HG03025 (cell line): ENCODE measurements around the gene ENPP3.
"Not testable (repeated sequence)": the region's sequence is repeated elsewhere in the genome, so short reads cannot be mapped to it uniquely, and the experiment has no call there.

Source experiments
- ATAC-seq: cut with Tn5 transposase; IDR thresholded peaks from one replicate; pipeline ENCODE4 v1.9.1; 2021; ENCODE audit warnings: mild to moderate bottlenecking, moderate library complexity; ENCODE audit not compliant: unreplicated experiment, low FRiP score

The ENPP3 gene

DNA sequence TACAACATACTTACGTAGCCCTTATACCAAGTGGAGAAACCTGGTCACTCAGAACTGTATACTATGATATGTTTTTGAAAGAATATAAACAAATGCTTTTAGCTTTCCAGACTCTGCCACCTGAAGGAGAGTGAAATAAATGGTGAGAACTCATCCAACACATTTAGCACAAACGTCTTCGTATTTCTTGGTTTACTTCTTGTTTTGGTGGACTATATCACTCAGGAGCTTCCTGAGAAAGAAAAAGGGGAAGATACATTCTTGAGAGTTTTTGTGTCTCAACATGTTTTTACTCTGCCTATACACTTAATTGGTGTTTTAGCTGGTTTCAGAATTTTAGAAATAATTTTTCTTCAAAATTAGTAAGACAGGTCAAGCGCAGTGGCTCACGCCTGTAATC lies 93.2 kb downstream of the ENPP3 start:
- ATAC-seq, result no peak

GRCh38 chr6:131731224-131731623 lies 94.1 kb downstream of the ENPP3 start:
- ATAC-seq, result no peak

DNA sequence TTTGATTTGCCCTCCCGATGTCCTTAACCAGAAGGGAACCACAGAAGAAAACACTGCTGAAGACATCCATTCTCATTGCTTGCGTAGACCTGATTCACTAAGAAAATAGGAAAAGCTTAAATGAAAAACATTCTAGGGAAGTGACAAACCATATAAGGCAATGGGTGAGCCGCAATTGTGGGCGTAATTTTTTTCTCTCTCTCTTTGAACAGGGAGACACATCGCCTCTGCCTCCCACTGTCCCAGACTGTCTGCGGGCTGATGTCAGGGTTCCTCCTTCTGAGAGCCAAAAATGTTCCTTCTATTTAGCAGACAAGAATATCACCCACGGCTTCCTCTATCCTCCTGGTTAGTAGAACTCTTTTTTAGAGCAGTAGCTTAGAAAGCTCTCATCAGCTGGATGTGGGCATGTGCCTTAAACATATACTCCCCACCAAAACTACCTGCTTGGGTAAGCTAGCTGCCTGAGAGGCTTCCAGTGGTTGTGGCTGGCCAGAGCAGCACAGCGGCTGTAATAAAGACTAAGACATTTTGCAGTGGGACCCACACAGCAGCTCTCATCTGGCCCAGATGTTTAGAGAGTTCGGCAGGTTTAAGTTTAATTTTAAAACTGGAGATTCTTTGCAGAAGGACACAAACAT lies 96.4 kb downstream of the ENPP3 start:
- ATAC-seq, result no peak

GRCh38 chr6:131736003-131736596 lies 99.0 kb downstream of the ENPP3 start:
- ATAC-seq, result no peak

- ATAC-seq, result no peak
Observed at GRCh38 chr6:131736811-131737210, 99.7 kb downstream of the ENPP3 start.

DNA sequence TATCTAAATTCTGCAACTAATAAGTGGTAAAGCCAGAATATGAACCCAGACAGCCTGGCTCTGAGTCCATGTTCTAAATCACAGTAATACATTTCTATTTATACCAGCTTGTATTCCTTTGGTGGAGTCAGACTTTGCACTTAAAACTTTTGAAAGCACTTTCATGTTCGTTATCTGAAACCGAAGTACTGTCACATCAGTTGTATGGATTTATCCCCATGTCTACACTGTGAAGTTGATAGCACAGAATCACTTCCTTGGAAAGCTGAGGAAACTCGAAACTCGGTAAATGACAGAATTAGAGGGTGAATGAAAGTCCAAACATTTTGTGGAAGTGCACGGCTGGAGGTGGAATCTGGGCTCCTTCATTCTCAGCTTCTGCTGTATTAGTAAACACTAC lies 102.0 kb downstream of the ENPP3 start:
- no peak for ATAC-seq

DNA sequence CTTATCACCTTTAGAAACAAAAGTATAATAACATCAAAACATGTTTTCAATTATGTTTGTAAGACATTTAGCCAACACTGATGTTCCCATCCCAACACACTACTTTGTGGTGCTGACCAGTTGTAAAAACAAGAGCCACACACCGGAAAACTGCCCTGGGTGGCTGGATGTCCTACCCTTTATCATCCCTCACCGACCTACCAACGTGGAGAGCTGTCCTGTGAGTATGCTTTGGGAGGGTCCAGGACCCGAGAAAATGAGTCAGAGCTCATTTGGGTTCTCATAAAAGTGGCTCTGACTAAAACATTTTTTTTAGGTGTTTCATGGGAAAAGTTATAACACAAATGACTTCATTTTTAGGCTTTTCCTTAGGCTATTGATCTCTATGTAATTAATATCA lies 103.1 kb downstream of the ENPP3 start:
- ATAC-seq, result no peak

GRCh38 chr6:131741688-131742393 lies 104.7 kb downstream of the ENPP3 start:
- no peak for ATAC-seq

DNA sequence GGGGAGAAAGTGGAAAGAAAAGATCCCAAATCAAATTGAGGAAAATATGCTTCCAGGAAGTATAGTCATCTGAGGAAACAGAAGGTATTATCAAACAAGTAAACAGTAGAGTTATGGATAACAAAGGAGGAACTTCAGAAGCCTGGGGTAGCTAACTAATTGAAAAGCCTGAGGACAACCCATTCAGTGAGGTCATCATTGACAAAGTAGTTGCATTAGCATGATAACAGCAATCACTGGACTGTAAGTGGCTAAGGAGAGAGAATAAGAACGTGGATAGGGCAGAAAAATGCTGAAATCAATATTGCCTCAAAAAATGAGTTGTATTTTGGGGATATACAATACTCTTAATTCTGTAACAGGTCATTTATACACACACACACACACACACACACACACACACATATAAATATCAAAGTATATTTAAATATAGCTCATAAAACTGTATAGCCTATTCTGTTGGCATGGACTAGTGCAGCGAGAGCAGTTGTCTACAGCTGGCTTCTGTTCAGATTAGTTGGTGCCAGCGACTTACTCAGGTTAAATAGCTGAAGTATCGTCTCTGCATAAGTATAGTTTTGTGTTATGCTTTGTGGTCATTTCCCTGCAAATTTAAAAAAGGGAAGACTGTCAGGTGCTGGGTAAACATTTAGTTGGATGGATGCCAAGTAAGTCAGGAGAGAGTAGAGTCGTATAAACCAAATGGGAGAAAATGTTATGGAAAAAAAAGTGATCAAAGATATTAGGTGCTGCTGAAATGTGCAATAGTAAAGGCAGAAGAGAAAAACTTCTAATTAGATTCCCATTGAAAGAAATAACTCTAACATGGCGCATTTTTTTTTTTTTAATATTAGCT lies 107.6 kb downstream of the ENPP3 start:
- no peak for ATAC-seq

DNA sequence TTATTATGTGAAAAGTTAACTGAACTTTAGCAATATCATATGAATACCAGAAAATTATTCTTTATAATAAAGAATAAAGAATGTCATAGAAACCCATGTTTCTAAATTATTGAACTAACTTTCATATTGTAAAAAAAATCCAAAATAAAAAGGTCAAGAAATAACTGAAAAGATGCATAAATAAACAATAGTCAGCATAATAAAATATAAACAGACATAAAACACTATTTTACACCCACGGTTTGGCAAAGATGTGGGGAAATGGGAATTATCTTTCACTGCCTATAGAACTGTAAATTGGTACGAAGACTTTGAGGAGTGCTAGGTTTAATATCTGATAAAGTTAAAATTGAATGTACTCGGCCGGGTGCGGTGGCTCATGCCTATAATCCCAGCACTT lies 108.4 kb downstream of the ENPP3 start:
- ATAC-seq, result no peak

GRCh38 chr6:131747821-131748353 lies 110.8 kb downstream of the ENPP3 start:
- no peak for ATAC-seq

DNA sequence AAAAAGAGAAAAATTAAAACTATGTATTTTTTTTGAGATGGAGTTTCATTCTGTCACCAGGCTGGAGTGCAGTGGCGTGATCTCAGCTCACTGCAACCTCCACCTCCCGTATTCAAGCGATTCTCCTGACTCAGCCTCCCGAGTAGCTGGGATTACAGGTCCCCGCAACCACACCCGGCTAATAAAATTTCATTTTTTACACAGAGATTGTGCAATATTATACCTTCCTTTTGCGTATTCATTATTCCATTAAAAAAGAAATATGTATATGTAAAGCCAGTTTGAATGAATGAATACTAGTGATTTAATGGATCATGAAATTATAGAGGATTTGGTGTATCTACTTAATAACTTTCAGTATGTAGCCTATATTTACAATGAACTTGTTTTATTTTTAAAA lies 111.9 kb downstream of the ENPP3 start:
- ATAC-seq, result no peak

DNA sequence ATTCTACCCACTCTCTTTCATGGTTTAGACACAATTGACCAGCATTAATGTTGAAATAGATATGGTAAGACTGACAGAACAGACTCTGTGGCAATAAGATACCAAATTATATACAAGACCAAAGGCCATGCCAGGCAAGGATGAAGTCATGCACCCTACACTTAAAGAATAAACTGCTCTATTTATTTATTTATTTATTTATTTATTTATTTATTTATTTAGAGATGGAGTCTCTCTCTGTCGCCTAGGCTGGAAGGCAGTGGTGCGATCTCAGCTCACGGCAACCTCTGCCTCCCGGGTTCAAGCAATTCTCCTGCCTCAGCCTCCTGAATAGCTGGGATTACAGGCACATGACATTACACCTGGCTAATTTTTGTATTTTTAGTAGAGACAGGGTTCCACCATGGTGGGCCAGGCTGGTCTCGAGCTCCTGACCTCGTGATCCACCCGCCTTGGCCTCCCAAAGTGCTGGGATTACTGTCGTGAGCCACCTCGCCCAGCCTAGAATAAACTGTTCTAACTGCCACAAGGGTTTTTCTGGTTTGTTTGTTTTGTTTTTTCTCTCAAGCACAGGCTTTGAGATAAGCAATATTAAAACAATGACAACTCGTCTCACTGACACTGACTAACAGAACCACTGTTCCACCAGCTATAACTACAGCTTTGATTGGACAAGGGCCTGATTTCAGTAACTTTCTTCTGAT lies 114.1 kb downstream of the ENPP3 start:
- not testable (repeated sequence) for ATAC-seq

GRCh38 chr6:131754088-131754487 lies 117.0 kb downstream of the ENPP3 start:
- ATAC-seq, result no peak

DNA sequence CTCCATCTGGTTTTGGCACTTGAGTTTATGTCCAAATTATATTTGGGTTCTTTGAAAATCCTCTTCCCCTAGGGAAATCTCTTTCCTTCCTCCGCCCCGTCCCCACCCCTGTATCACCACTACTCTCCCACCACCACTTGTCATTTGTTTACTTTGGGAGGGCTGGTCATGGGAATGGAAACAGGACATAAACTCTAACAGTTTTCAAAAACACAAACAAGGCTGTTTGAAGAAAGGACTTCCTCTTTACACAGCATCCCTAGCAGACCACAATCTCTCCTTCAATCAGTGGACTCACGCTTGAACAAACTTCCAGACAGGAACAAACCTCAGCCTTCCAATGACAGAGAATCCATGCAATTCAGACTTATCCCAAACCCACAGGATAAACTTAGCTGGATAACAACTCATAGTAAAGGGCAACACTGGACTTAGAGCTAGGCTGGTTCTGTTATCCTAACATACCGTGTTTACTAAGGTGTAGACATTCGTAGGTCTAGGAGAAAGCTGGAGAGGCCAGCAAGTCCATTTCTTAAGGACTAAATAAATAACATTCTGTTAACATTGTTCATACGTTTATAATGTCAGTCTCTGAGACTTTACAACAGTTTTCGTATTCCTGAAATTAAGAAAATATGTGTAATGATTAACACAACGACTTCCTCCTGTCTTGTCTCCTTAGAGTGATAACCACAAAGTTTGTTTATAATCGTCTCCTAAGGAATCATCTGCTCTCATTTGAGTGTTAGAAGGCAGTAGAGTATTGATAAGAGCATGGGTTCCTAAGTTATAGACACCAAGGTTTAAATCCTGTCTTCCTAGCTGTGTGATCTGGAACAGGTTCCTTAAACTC lies 117.8 kb downstream of the ENPP3 start:
- no peak for ATAC-seq

- no peak for ATAC-seq
Observed at GRCh38 chr6:131755597-131755996, 118.5 kb downstream of the ENPP3 start.

DNA sequence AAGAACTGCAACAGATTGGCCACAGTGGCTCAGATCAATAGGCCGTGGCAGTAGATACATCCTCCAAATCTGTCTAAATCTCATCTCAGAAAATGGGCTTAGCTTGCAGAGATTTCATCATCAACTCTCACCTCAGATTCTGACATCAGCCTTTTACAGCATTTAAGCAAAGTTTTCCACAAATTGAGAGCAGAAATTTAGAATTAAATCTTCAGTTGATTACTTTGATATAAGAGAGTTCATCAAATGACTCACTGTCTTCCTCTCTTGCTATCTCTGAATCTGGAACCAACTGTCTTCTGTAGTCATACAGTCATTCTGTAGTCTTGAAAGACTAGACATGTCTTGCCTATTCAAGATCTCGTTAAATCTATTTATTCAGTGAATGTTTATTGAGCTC lies 118.9 kb downstream of the ENPP3 start:
- ATAC-seq, result no peak

DNA sequence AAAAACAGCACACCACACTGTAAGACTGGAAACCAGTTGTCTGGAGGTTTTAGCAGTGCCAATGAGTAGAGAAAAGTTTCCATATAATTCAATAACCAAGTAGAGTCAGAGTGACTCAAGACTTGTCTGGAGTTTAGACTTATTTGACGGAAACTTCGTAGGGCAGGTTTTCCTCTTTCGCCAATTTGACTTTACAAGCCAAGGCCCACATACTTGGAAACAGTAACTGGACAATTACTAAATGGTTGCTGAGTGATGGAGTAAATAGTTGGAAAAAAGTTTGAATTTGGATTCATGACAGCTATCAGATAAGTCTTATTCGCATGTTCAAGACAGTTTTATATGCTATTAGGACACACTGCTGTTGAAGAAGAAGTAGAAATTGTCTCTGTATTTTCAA lies 121.8 kb downstream of the ENPP3 start:
- ATAC-seq, result no peak

DNA sequence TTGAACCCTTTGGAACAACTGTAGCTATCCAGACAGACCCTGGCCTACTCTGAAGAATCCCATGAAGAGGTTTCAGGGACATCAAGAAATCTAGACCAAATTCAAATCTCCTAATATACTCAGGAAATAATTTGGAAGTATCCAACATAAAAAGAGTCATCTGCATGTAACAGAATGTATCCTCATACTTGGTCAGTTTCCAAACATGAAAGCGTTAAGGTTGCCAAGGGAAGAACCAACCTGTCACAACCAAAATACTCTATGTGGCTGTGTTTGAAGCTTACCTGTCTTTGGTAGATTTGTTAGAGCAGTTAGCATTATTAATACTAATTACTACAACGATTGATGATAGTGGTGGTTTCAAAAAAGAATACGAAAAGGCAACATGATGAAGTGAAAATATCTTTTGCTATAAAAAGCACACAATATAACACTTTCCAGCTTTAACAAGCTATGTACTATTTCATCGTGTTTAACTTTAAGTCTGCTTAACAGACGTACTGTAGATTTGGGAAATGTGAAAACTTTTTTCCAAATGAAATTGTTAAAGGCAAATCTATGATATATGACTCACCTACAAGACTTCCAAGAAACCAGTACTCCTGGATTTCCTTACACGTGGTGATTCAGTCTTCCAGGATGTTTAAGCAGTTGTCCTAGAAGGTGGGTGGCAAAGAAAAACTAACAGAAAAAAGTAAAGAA lies 124.1 kb downstream of the ENPP3 start:
- ATAC-seq, result no peak
